CD14-positive monocyte (primary cell): ENCODE results near the gene EFCAB13. TPM values are rescaled to one million over a fixed set of nuclear protein-coding genes. Genes with fewer than 3 reads are reported as not detected.

Experiments used
- DNase-seq, 3 donors: peaks; one replicate each; pipeline ENCODE4 v3.0.0-alpha.2; 2011 to 2022
- H2AFZ ChIP-seq: 2 replicates; pipeline ENCODE4 v1.6.0; 2012; ENCODE audit warnings: mild to moderate bottlenecking, low read depth, low read length, inconsistent platforms; ENCODE audit not compliant: insufficient read depth, poor library complexity, severe bottlenecking
- H3K27ac ChIP-seq, 2 donors: 1 replicate in 1 of 2; 2 replicates in 1 of 2; pipeline ENCODE4 v1.5.1; 2012 to 2013; ENCODE audit warnings: low read length in 2 of 2, control low read depth in 1 of 2, inconsistent platforms in 1 of 2, low read depth in 1 of 2, mild to moderate bottlenecking in 1 of 2
- H3K27me3 ChIP-seq, 2 donors: one replicate each; pipeline versions ENCODE4 v1.6.0 to v1.6.1; 2011 to 2013; ENCODE audit warnings: low read length in 2 of 2; ENCODE audit not compliant: control insufficient read depth in 2 of 2, insufficient read depth in 2 of 2
- H3K36me3 ChIP-seq, 2 donors: replicated peaks in 1 of 2; 1 replicate in 1 of 2; 2 replicates in 1 of 2; pipeline versions ENCODE4 v1.5.1 to v1.6.1; 2012 to 2013; ENCODE audit warnings: low read length in 2 of 2, control low read depth in 1 of 2, inconsistent platforms in 1 of 2, mild to moderate bottlenecking in 1 of 2; ENCODE audit not compliant: insufficient read depth in 2 of 2, control insufficient read depth in 1 of 2
- H3K4me1 ChIP-seq, 2 donors: 1 replicate in 1 of 2; 2 replicates in 1 of 2; pipeline versions ENCODE4 v1.5.1 to v1.6.1; 2012 to 2013; ENCODE audit warnings: low read length in 2 of 2, control low read depth in 1 of 2, inconsistent platforms in 1 of 2, mild to moderate bottlenecking in 1 of 2, moderate library complexity in 1 of 2; ENCODE audit not compliant: insufficient read depth in 2 of 2, control insufficient read depth in 1 of 2
- H3K4me2 ChIP-seq: replicated peaks from 2 replicates; pipeline ENCODE3; 2012; ENCODE audit warnings: low read length, moderate library complexity, mild to moderate bottlenecking; ENCODE audit not compliant: poor library complexity, severe bottlenecking; ENCODE audit errors: extremely low read depth
- H3K4me3 ChIP-seq, 3 experiments: fragments of 200-600 bp in 1 of 3; sonication (generic) in 1 of 3; replicated peaks in 1 of 3; 1 replicate in 2 of 3; 2 replicates in 1 of 3; pipeline ENCODE4 v1.5.1; 2011 to 2013; ENCODE audit warnings: low read length in 3 of 3, mild to moderate bottlenecking in 3 of 3, control low read depth in 2 of 3, low read depth in 2 of 3, inconsistent platforms in 1 of 3, moderate library complexity in 1 of 3
- H3K79me2 ChIP-seq: 2 replicates; pipeline ENCODE4 v1.6.0; 2012; ENCODE audit warnings: mild to moderate bottlenecking, control low read depth, inconsistent platforms, low read length, moderate library complexity; ENCODE audit not compliant: insufficient read depth
- H3K9ac ChIP-seq: 2 replicates; pipeline ENCODE4 v1.6.0; 2017; ENCODE audit warnings: low read length, mild to moderate bottlenecking; ENCODE audit not compliant: insufficient read depth, poor library complexity, severe bottlenecking
- H3K9me3 ChIP-seq, 2 donors: replicated peaks in 1 of 2; 1 replicate in 1 of 2; 2 replicates in 1 of 2; pipeline versions ENCODE4 v1.5.1 to v1.6.1; 2012 to 2013; ENCODE audit warnings: low read length in 2 of 2, control low read depth in 1 of 2; ENCODE audit not compliant: control insufficient read depth in 1 of 2, insufficient read depth in 1 of 2
- H4K20me1 ChIP-seq: 2 replicates; pipeline ENCODE4 v1.6.0; 2012; ENCODE audit warnings: mild to moderate bottlenecking, low read length, control low read depth, moderate library complexity; ENCODE audit not compliant: insufficient read depth
- H3K27ac Mint-ChIP-seq, 7 donors: one replicate each; pipeline ENCODE4 v1.8.0; 2020; ENCODE audit warnings: mild to moderate bottlenecking in 7 of 7, mixed read lengths in 7 of 7, moderate library complexity in 6 of 7, inconsistent platforms in 2 of 7
- H3K27me3 Mint-ChIP-seq, 3 donors: one replicate each; pipeline ENCODE4 v1.8.0; 2021 to 2022; ENCODE audit warnings: low read depth in 3 of 3, mild to moderate bottlenecking in 3 of 3, mixed read lengths in 3 of 3, moderate library complexity in 3 of 3, inconsistent platforms in 1 of 3
- H3K36me3 Mint-ChIP-seq, 2 donors: one replicate each; pipeline ENCODE4 v1.8.0; 2020; ENCODE audit warnings: mixed read lengths in 2 of 2, inconsistent platforms in 1 of 2, mild to moderate bottlenecking in 1 of 2
- H3K4me1 Mint-ChIP-seq: one replicate; pipeline ENCODE4 v1.8.0; 2020; ENCODE audit warnings: mild to moderate bottlenecking, mixed read lengths
- H3K4me3 Mint-ChIP-seq, 2 donors: one replicate each; pipeline ENCODE4 v1.8.0; 2020; ENCODE audit warnings: mild to moderate bottlenecking in 2 of 2, mixed read lengths in 2 of 2, moderate library complexity in 1 of 2
- H3K9me3 Mint-ChIP-seq, 7 donors: one replicate each; pipeline ENCODE4 v1.8.0; 2020 to 2022; ENCODE audit warnings: mixed read lengths in 7 of 7, mild to moderate bottlenecking in 6 of 7, moderate library complexity in 6 of 7, inconsistent platforms in 2 of 7
- WGBS: methylation state at CpG from one replicate; pipeline ENCODE4 v1.1.5; 2013; ENCODE audit warnings: missing lambda C conversion rate; ENCODE audit not compliant: insufficient coverage; 5-methylcytosine and 5-hydroxymethylcytosine counted together
- intact Hi-C, 2 donors: fragments of 100-400 bp; cut with micrococcal nuclease; formaldehyde crosslinking; loops; one replicate each; pipeline versions ENCODE4 v1.15.0 to v1.15.1; 2023
- polyA plus RNA-seq, 3 donors: library from polyadenylated mRNA; depleted of rRNA in 1 of 3; unstranded in 2 of 3; stranded (reverse) in 1 of 3; fragments of 300-500 nt in 2 of 3; fragments of >200 nt in 1 of 3; fragmentation: Illumina TruSeq in 2 of 3; gene quantifications; 1 replicate in 2 of 3; 2 replicates in 1 of 3; pipeline ENCODE4 v1.2.3, GENCODE V29; 2012 to 2021
- TF ChIP-seq, protein P1 (sequence below): fragments of 200-600 bp; IDR thresholded peaks from one replicate; pipeline ENCODE4 v1.8.0; 2022; ENCODE audit warnings: antibody characterized with exemption, mild to moderate bottlenecking

Gene EFCAB13
- polyA plus RNA-seq, 3 donors = 1.0 to 5.7 (median 3.5) TPM

DNA sequence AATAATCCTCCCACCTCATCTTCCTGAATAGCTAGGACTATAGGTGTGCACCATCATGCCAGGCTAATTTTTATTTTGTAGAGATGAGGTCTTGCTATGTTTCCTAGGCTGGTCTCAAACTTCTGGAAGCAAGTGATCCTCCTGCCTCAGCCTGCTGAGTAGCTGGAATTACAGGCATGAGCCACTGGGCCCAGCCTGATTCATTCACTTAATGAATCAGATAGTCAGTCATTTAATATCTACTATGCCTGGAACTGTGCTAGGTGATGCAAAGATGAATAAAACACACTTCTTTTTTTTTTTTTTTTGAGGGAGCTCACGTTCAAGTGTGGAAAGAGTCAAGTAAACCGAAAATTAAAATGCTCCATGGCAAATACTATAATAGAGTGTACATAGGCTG, 39.4 kb downstream of the EFCAB13 start:
- Histone ChIP-seq H2AFZ (no peak overlapping the region), H3K4me1 (no peaks in the 10 kb centered on the region), H3K4me3 (no peak overlapping the region), H4K20me1 (no peaks in the 10 kb centered on the region), H3K9ac (no peak overlapping the region), H3K27me3 (no peaks in the 10 kb centered on the region), H3K4me2 (no peak overlapping the region), H3K36me3 (no peaks in the 10 kb centered on the region), H3K79me2 (no peaks in the 10 kb centered on the region), H3K9me3 (no peaks in the 10 kb centered on the region), H3K27ac (no peak overlapping the region)
- peaks cover 0 to 2% (median 0%) of the 10 kb centered on the region in 3 donors for H3K27me3 Mint-ChIP-seq
- no peak for DNase-seq
- peaks cover 3% of the 10 kb centered on the region for H3K4me1 Mint-ChIP-seq
- H3K27ac Mint-ChIP-seq = no peak overlapping the region
- TF ChIP-seq, protein P1, sequence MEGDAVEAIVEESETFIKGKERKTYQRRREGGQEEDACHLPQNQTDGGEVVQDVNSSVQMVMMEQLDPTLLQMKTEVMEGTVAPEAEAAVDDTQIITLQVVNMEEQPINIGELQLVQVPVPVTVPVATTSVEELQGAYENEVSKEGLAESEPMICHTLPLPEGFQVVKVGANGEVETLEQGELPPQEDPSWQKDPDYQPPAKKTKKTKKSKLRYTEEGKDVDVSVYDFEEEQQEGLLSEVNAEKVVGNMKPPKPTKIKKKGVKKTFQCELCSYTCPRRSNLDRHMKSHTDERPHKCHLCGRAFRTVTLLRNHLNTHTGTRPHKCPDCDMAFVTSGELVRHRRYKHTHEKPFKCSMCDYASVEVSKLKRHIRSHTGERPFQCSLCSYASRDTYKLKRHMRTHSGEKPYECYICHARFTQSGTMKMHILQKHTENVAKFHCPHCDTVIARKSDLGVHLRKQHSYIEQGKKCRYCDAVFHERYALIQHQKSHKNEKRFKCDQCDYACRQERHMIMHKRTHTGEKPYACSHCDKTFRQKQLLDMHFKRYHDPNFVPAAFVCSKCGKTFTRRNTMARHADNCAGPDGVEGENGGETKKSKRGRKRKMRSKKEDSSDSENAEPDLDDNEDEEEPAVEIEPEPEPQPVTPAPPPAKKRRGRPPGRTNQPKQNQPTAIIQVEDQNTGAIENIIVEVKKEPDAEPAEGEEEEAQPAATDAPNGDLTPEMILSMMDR = no peak
- H3K4me3 Mint-ChIP-seq = no peak overlapping the region
- peaks cover 0 to 4% (median 2%) of the 10 kb centered on the region in 7 donors for H3K9me3 Mint-ChIP-seq
- intact Hi-C loops = loop anchor here in 1 of 2 donors (10.0 kb wide), 1 partner anchor 252 kb away; no protein-coding TSS in a partner anchor
- WGBS = no CpG with 5 or more reads among the region's 2 CpGs
- peaks cover 0 to 2% of the 10 kb centered on the region in 2 donors for H3K36me3 Mint-ChIP-seq

DNA sequence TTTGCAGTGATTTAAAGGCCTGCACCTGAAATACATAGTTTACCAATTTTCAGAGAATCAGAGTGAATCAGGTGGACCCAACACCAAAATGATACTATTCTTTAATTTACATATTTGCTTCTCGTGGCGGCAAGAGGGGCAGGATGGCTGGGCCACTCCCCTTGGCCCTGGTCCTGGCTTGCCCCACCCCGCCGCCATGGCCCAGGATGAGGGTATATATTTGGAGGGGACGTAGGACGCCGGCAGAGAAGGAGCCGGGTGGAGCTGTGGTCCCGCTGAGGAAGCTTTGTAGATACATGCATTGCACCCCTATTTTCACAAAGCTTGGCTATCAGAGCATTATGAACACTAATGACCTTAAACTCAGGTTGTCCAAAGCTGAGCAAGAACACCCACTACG, 43.5 kb downstream of the EFCAB13 start:
- Mint-ChIP-seq H3K4me1 (peaks cover 3% of the 10 kb centered on the region), H3K36me3 (peaks cover 0 to 2% of the 10 kb centered on the region in 2 donors), H3K27ac (no peak overlapping the region), H3K27me3 (no peaks in the 10 kb centered on the region), H3K9me3 (peaks cover 2 to 15% (median 5%) of the 10 kb centered on the region in 7 donors), H3K4me3 (no peak overlapping the region)
- H3K9me3 ChIP-seq = peaks cover 0 to under 1% of the 10 kb centered on the region in 2 donors
- H3K4me3 ChIP-seq = no peak overlapping the region
- no peaks in the 10 kb centered on the region for H4K20me1 ChIP-seq
- H3K9ac ChIP-seq = no peak overlapping the region
- 94% methylated on average over 3 of the region's 10 CpGs for WGBS
- H3K36me3 ChIP-seq = no peaks in the 10 kb centered on the region
- no peaks in the 10 kb centered on the region for H3K27me3 ChIP-seq
- TF ChIP-seq, protein P1 = no peak
- DNase-seq = no peak
- no peak overlapping the region for H3K4me2 ChIP-seq
- intact Hi-C loops = loop anchor here in 1 of 2 donors (10.0 kb wide), 1 partner anchor 248 kb away; no protein-coding TSS in a partner anchor
- H3K79me2 ChIP-seq = no peaks in the 10 kb centered on the region
- H2AFZ ChIP-seq = no peak overlapping the region
- H3K27ac ChIP-seq = no peak overlapping the region
- H3K4me1 ChIP-seq = no peaks in the 10 kb centered on the region
